ENCODE data around the gene MAN1C1. TPM values are rescaled to one million over a fixed set of nuclear protein-coding genes. Genes with fewer than 3 reads are reported as not detected.
"Not testable (repeated sequence)": the region's sequence is repeated elsewhere in the genome, so short reads cannot be mapped to it uniquely, and the experiment has no call there.

The MAN1C1 gene
- polyA plus RNA-seq, 1 donor from 2014 or later, result 1.3 TPM

DNA sequence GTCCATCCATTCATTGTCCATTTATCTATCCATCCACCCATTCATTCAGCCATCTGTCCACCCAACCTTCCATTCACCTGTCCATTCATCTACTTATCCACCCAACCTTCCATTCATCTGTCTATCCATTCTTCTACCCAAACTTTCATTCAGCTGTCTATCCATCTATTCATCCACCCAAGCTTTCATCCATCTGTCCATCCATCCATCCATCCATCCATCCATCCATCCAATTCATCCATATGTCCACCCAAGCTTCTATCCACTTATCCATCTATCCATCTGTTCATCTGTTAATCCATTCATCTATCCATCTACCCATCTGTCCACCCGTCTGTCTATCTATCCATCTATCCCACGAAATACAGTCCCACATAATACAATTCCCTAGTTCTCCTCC is 21.6 kb upstream of the MAN1C1 start:
- no peak overlapping the region for H3K9ac ChIP-seq (ENCODE audit: low read length)

GRCh38 chr1:25596641-25597040 is 19.9 kb upstream of the MAN1C1 start:
- H3K27me3 ChIP-seq (ENCODE audit: insufficient read depth, low read depth, low read length); H2AFZ ChIP-seq (ENCODE audit: low read depth, low read length); H3K9me3 ChIP-seq (ENCODE audit: low read length); H3K9ac ChIP-seq (ENCODE audit: low read length); H4K20me1 ChIP-seq (ENCODE audit: insufficient read depth); H3K4me2 ChIP-seq (ENCODE audit: low read length); H3K36me3 ChIP-seq (ENCODE audit: insufficient read depth, low read length); H3K79me2 ChIP-seq (replicated peaks; ENCODE audit: insufficient read depth, low read length); H3F3A ChIP-seq (ENCODE audit: insufficient read depth, low read length, poor library complexity, severe bottlenecking); H3K27ac ChIP-seq (ENCODE audit: low read length); H3K9me2 ChIP-seq (ENCODE audit: insufficient read depth, low read length); H3K4me3 ChIP-seq (ENCODE audit: low read length): not testable (repeated sequence)

More for the DNA sequence above, 21.6 kb upstream of the MAN1C1 start:
- no peak overlapping the region for H3K27ac ChIP-seq (ENCODE audit: low read length)
- H3K36me3 ChIP-seq (ENCODE audit: insufficient read depth, low read length), result no peaks in the 10 kb centered on the region
- no peaks in the 10 kb centered on the region for H3K9me2 ChIP-seq (ENCODE audit: insufficient read depth, low read length)
- no peak overlapping the region for H3K4me2 ChIP-seq (ENCODE audit: low read length)
- H3F3A ChIP-seq (ENCODE audit: insufficient read depth, low read length, poor library complexity, severe bottlenecking), result no peaks in the 10 kb centered on the region
- TF ChIP-seq POLR2AphosphoS5 (IDR thresholded peaks at IDR 0.05), result no peak
- no peak for TF ChIP-seq REST (IDR thresholded peaks at IDR 0.05; ENCODE audit: borderline replicate concordance)
- TF ChIP-seq TAF1 (IDR thresholded peaks at IDR 0.05; ENCODE audit: low read depth), result no peak
- TF ChIP-seq SMC3 (conservative IDR thresholded peaks at IDR 0.05; ENCODE audit: poor library complexity), result no peak
- TF ChIP-seq CTCF (IDR thresholded peaks at IDR 0.05; ENCODE audit: poor library complexity, severe bottlenecking), result no peak
- no peak for TF ChIP-seq MXI1 (conservative IDR thresholded peaks at IDR 0.05; ENCODE audit: poor library complexity, severe bottlenecking)
- TF ChIP-seq RAD21 (conservative IDR thresholded peaks at IDR 0.05), result no peak
- no peak for TF ChIP-seq EP300 (conservative IDR thresholded peaks at IDR 0.05; ENCODE audit: poor library complexity, severe bottlenecking)
- no peaks in the 10 kb centered on the region for H3K79me2 ChIP-seq (replicated peaks; ENCODE audit: insufficient read depth, low read length)
- H3K27me3 ChIP-seq (ENCODE audit: insufficient read depth, low read depth, low read length), result no peaks in the 10 kb centered on the region
- no peak overlapping the region for H2AFZ ChIP-seq (ENCODE audit: low read depth, low read length)
- H4K20me1 ChIP-seq (ENCODE audit: insufficient read depth), result no peaks in the 10 kb centered on the region
- no peak overlapping the region for H3K4me3 ChIP-seq (ENCODE audit: low read length)
- peaks cover 3% of the 10 kb centered on the region for H3K9me3 ChIP-seq (ENCODE audit: low read length)

DNA sequence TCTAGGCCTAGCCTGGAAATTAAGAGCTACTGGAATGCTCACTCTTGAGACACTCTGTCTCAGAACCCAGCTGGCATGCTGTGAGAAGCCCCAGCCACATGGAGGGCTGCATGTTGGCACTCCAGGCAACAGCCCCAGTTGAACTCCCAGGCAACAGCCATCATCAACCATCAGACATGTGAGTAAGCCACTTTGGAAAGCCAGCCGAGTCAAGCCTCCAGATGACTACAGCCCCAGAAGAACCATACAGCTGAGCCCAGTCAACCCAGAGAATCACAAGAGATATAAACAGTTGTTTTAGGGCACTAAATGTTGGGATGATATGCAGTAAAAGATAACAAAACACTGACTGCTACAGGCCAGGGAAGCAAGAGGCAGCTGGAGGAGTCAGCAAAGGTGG is 17.7 kb upstream of the MAN1C1 start:
- no peaks in the 10 kb centered on the region for H3K79me2 ChIP-seq (replicated peaks; ENCODE audit: insufficient read depth, low read length)
- no peaks in the 10 kb centered on the region for H3K36me3 ChIP-seq (ENCODE audit: insufficient read depth, low read length)
- H3K9me2 ChIP-seq (ENCODE audit: insufficient read depth, low read length), result no peaks in the 10 kb centered on the region
- no peak overlapping the region for H3K4me2 ChIP-seq (ENCODE audit: low read length)
- no peak overlapping the region for H3K27ac ChIP-seq (ENCODE audit: low read length)
- TF ChIP-seq RAD21 (conservative IDR thresholded peaks at IDR 0.05), result no peak
- no peak for TF ChIP-seq TAF1 (IDR thresholded peaks at IDR 0.05; ENCODE audit: low read depth)
- no peak for TF ChIP-seq CTCF (IDR thresholded peaks at IDR 0.05; ENCODE audit: poor library complexity, severe bottlenecking)
- TF ChIP-seq EZH2 (IDR thresholded peaks at IDR 0.05; ENCODE audit: borderline replicate concordance, insufficient read depth, low read length, poor library complexity, severe bottlenecking), result no peak
- no peak for TF ChIP-seq EP300 (conservative IDR thresholded peaks at IDR 0.05; ENCODE audit: poor library complexity, severe bottlenecking)
- no peak for TF ChIP-seq REST (IDR thresholded peaks at IDR 0.05; ENCODE audit: borderline replicate concordance)
- no peak for TF ChIP-seq POLR2AphosphoS5 (IDR thresholded peaks at IDR 0.05)
- TF ChIP-seq MXI1 (conservative IDR thresholded peaks at IDR 0.05; ENCODE audit: poor library complexity, severe bottlenecking), result no peak
- TF ChIP-seq SMC3 (conservative IDR thresholded peaks at IDR 0.05; ENCODE audit: poor library complexity), result no peak
- H3K9me3 ChIP-seq (ENCODE audit: low read length), result peaks cover 3% of the 10 kb centered on the region
- no peak overlapping the region for H3K4me3 ChIP-seq (ENCODE audit: low read length)
- H4K20me1 ChIP-seq (ENCODE audit: insufficient read depth), result no peaks in the 10 kb centered on the region
- no peaks in the 10 kb centered on the region for H3F3A ChIP-seq (ENCODE audit: insufficient read depth, low read length, poor library complexity, severe bottlenecking)
- H2AFZ ChIP-seq (ENCODE audit: low read depth, low read length), result no peak overlapping the region
- H3K9ac ChIP-seq (ENCODE audit: low read length), result no peak overlapping the region
- no peaks in the 10 kb centered on the region for H3K27me3 ChIP-seq (ENCODE audit: insufficient read depth, low read depth, low read length)
